Erythroblast (primary cell): ENCODE data around the gene ZFP91.

Source experiments
- GATA1 ChIP-seq: IDR thresholded peaks from 2 replicates; pipeline ENCODE4 v1.6.1; 2011; ENCODE audit warnings: low read depth, mild to moderate bottlenecking, control low read depth, low read length, moderate library complexity
- POLR2A ChIP-seq: IDR thresholded peaks from 2 replicates; pipeline ENCODE4 v1.6.1; 2011; ENCODE audit warnings: mild to moderate bottlenecking, low read length

GRCh38 chr11:58531865-58532341 is 47.0 kb upstream of the ZFP91 start:
- TF ChIP-seq POLR2A (no peak), GATA1 (no peak)
